ENCODE measurements around the gene DDR1. TPM values are rescaled to one million over a fixed set of nuclear protein-coding genes. Genes with fewer than 3 reads are reported as not detected.
A peak's percentile ranks its signal among the peaks of the same experiment; 100 is the strongest.

The DDR1 gene
- 10 to 100 TPM in 1 of 2 donors, 1 to 10 TPM in 1; 3.0 to 19.5 TPM for total RNA-seq

DNA sequence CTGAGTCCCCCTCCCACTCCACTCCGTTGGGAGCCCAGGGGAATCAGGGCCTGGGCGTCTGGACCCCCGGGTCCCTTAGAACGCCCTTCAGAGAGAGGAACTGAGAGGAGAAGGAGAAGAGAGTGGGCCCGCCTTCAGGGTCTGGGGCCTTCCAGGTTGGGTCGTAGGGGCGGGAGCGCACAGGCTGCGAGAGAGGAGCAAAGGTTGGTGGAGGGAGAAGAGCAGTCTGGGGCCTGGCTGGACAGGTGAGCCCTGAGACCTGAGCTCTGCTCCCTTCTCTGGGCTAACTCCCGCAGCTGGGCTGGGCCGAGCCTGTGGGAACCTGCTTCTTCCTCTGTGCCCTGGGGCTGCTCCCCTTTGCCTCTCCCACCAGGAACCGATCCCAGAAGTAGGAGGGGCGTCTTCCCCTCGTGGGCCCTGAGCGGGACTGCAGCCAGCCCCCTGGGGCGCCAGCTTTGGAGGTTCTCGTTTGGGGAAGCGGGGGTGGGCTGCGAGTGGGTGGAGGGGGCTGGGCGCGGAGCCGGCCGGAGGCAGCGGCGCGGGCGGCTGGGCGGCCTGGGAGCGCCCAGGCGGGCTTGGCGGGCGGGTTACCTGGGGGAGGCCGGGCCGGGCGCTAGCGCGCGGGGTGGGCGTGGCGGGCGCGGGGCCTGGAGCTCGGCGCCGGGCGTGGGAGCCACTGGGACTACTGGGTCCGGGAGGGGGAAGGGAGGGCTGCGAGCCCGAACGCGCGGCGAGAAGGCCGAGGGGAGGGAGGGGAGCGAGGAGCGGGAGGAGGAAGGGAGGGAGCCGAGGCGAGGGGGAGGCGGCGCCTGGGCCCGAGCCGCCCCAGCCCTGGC is at the start of gene DDR1:
DDR1 (plus strand) TSS at position 835 of the 836 bp plus-strand sequence. CDS start 4,211 bp downstream, outside the sequence.
- ATAC-seq (replicated peaks) = peak; percentile 66
- H3K4me1 Mint-ChIP-seq = peaks cover 36% of the 10 kb centered on the region
- H3K27me3 Mint-ChIP-seq = no peaks in the 10 kb centered on the region
- H3K27ac Mint-ChIP-seq = peak within 1 kb of the TSS; percentile 51
- H3K9me3 Mint-ChIP-seq = no peaks in the 10 kb centered on the region
- no peaks in the 10 kb centered on the region for H3K36me3 Mint-ChIP-seq (ENCODE audit: low read depth)
- H3K4me3 Mint-ChIP-seq = peak within 1 kb of the TSS; percentile 75

DNA sequence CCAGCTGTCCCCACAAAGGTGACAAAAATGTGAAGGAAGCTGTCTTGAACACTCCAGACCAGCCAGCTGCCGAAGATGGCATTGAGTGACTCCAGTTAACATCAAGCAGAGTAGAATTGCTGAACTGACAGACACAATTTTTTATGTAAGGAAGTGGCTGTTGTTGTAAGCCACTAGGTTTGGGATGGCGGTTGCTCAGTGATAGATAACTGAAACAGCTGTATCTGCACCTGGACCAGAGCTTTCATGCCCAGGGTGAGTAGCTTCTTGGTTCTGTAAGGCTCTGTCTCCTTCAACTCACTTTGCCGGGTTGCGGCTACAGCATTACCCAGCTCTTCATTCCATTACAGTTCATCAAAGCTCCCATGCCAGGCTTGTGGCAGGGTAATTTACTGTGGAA is 49.7 kb upstream of the DDR1 start:
- H3K27ac Mint-ChIP-seq = peak overlapping the region; percentile 56
- H3K27me3 Mint-ChIP-seq = no peaks in the 10 kb centered on the region
- ATAC-seq (replicated peaks) = peak; percentile 28
- H3K9me3 Mint-ChIP-seq = no peaks in the 10 kb centered on the region
- peak overlapping the region; percentile 9 for H3K4me3 Mint-ChIP-seq
- peaks cover 21% of the 10 kb centered on the region for H3K4me1 Mint-ChIP-seq
- peaks cover 11% of the 10 kb centered on the region for H3K36me3 Mint-ChIP-seq (ENCODE audit: low read depth)

GRCh38 chr6:30835576-30835975 is 48.7 kb upstream of the DDR1 start:
- Mint-ChIP-seq H3K4me1 (peaks cover 17% of the 10 kb centered on the region), H3K27me3 (no peaks in the 10 kb centered on the region), H3K27ac (peak overlapping the region; percentile 56), H3K36me3 (ENCODE audit: low read depth) (peaks cover 2% of the 10 kb centered on the region), H3K9me3 (no peaks in the 10 kb centered on the region), H3K4me3 (no peak overlapping the region)
- no peak for ATAC-seq (replicated peaks)

- H3K27ac Mint-ChIP-seq = no peak overlapping the region
- H3K27me3 Mint-ChIP-seq = no peaks in the 10 kb centered on the region
- no peaks in the 10 kb centered on the region for H3K9me3 Mint-ChIP-seq
- ATAC-seq (replicated peaks) = no peak
- no peak overlapping the region for H3K4me3 Mint-ChIP-seq
- no peaks in the 10 kb centered on the region for H3K36me3 Mint-ChIP-seq (ENCODE audit: low read depth)
- H3K4me1 Mint-ChIP-seq = peaks cover 11% of the 10 kb centered on the region
Observed at GRCh38 chr6:30836431-30836866, 47.9 kb upstream of the DDR1 start.

GRCh38 chr6:30836957-30837356 is 47.4 kb upstream of the DDR1 start:
- Mint-ChIP-seq H3K9me3 (no peaks in the 10 kb centered on the region), H3K4me3 (no peak overlapping the region), H3K27me3 (no peaks in the 10 kb centered on the region), H3K27ac (no peak overlapping the region), H3K36me3 (ENCODE audit: low read depth) (no peaks in the 10 kb centered on the region), H3K4me1 (peaks cover 6% of the 10 kb centered on the region)
- ATAC-seq (replicated peaks) = no peak

DNA sequence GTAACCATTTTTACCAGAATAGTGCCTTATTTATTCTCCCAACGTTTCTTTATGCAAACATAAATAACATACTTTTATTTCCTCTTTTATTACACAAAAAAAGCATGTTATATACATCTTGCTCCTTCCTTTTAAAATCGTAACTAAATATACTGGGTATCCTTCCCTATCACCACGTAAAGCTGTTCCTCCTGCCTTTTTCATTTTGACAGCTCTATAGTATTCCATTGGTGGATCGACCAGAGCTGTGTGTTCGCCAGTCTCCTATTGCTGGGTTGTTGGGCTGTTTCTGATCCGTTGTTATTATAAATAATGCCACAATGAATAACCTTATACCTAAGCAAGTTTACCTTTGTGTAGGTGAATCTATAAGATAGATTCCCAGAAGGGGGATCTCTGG is 46.9 kb upstream of the DDR1 start:
- Mint-ChIP-seq H3K36me3 (ENCODE audit: low read depth) (no peaks in the 10 kb centered on the region), H3K4me3 (no peak overlapping the region), H3K27ac (no peak overlapping the region), H3K9me3 (no peaks in the 10 kb centered on the region), H3K4me1 (peaks cover 6% of the 10 kb centered on the region), H3K27me3 (no peaks in the 10 kb centered on the region)
- no peak for ATAC-seq (replicated peaks)

DNA sequence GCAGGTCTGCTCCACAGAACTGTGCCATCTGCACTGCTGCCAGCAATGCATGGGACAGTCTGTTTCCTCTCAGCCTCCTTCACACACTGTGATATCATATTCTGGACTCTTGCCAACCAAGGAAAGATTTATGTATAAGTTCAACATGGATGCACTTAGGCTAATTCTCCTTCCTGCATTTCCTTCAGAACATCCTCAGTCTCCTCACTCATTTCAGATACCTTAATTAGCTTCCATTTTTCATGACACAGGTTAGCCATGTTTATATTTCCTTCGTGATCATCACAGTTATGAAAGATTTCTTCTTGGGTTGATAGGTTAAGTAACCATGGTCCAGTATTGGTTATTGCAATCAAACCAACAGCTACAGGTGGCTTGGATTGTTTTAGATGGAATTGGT is 46.4 kb upstream of the DDR1 start:
- Mint-ChIP-seq H3K4me1 (peaks cover 6% of the 10 kb centered on the region), H3K36me3 (ENCODE audit: low read depth) (no peaks in the 10 kb centered on the region), H3K4me3 (no peak overlapping the region), H3K27me3 (no peaks in the 10 kb centered on the region), H3K27ac (no peak overlapping the region), H3K9me3 (no peaks in the 10 kb centered on the region)
- no peak for ATAC-seq (replicated peaks)

DNA sequence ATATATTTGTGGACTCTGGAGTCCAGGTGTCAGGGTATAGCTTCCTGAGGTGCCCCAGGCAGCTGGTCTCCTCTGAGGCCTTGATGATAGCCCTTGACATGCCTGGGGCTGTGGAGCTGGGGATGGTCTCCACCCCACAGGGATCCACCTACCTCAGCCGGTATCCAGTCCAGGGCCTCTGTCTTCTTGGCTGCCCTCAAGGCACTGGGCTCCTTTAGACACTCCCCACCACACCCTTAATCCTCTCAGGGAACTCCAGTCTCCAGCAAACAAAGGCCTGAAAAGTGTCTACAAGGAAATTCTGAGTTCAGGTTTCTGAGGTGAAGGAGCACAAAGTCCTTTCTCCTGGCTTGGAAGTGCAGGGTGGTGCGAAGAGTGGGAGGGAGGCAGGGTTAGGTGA is 44.6 kb upstream of the DDR1 start:
- Mint-ChIP-seq H3K4me1 (peaks cover 16% of the 10 kb centered on the region), H3K9me3 (no peaks in the 10 kb centered on the region), H3K27me3 (peaks cover 4% of the 10 kb centered on the region), H3K36me3 (ENCODE audit: low read depth) (no peaks in the 10 kb centered on the region), H3K27ac (no peak overlapping the region), H3K4me3 (no peak overlapping the region)
- no peak for ATAC-seq (replicated peaks)

DNA sequence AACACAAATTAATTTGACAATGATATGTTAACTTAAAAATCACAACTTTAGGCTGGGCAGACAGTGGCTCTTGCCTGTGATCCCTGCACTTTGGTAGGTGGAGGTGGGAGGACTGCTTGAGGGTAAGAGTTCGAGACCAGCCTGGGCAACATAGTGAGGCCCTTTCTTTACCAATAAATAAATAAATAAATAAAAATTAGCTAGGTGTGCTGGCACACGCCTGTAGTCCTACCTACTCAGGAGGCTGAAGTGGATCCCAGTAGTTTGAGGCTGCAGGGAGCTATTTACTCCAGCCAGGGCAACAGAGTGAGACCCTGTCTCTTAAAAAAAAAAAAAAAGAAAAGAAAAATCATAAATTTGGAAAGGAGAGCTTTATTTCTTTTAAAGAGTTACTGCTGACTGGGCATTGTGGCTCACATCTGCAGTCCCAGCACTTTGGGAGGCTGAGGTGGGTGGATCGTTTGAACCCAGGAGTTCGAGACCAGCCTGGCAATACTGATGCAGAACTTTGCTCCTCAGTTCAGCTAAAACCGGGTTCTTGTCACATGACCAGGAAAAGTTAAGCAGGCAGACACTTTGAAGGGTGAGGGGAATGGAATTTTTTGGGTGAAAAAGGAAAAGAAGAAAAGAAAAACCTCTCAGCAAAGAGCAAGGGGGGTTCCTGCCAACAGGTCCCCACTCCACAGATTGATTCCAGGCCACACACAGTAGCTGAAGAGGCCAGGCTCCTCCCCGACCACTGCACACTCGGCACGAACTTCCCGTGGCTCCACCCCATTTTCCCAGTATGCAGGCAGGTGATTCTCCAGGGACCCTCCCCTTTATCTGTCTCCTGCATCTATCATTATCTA is 44.0 kb upstream of the DDR1 start:
- no peaks in the 10 kb centered on the region for H3K9me3 Mint-ChIP-seq
- no peak overlapping the region for H3K4me3 Mint-ChIP-seq
- peaks cover 11% of the 10 kb centered on the region for H3K4me1 Mint-ChIP-seq
- H3K36me3 Mint-ChIP-seq (ENCODE audit: low read depth) = no peaks in the 10 kb centered on the region
- H3K27me3 Mint-ChIP-seq = peaks cover 4% of the 10 kb centered on the region
- no peak overlapping the region for H3K27ac Mint-ChIP-seq
- no peak for ATAC-seq (replicated peaks)

DNA sequence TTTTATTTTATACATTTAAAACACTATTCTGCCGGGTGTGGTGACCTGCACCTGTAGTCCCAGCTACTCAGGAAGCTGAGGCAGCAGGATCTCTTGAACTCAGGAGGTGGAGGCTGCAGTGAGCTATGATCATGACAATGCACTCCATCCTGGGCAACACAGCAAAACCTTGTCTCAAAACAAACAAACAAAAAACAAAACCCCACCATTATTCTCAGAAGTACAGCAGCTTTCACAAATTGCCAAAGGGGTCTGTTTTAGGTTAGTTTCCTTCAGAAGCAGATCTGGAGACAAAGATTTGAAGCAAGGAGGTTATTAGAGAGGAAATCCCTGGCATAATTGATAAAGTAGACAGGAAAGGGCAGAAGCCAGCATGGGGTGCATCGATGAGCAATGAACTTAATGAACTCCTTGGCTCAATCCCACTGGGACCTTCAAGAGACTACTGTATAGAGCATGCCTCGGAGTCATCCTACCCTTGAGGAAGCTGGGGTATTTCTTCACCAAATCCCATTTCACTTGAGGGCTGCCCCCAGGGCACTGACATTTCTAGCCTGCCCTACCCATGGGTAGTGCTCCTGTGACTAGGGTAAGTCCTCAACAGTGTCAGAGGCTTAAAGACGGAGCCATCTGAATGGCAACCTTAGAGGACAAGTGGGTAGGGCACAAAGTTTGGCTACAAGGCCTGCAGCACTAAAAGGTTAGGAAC is 43.2 kb upstream of the DDR1 start:
- peaks cover 4% of the 10 kb centered on the region for H3K27me3 Mint-ChIP-seq
- no peaks in the 10 kb centered on the region for H3K9me3 Mint-ChIP-seq
- no peak for ATAC-seq (replicated peaks)
- no peak overlapping the region for H3K27ac Mint-ChIP-seq
- H3K4me3 Mint-ChIP-seq = no peak overlapping the region
- H3K36me3 Mint-ChIP-seq (ENCODE audit: low read depth) = no peaks in the 10 kb centered on the region
- H3K4me1 Mint-ChIP-seq = peaks cover 11% of the 10 kb centered on the region

DNA sequence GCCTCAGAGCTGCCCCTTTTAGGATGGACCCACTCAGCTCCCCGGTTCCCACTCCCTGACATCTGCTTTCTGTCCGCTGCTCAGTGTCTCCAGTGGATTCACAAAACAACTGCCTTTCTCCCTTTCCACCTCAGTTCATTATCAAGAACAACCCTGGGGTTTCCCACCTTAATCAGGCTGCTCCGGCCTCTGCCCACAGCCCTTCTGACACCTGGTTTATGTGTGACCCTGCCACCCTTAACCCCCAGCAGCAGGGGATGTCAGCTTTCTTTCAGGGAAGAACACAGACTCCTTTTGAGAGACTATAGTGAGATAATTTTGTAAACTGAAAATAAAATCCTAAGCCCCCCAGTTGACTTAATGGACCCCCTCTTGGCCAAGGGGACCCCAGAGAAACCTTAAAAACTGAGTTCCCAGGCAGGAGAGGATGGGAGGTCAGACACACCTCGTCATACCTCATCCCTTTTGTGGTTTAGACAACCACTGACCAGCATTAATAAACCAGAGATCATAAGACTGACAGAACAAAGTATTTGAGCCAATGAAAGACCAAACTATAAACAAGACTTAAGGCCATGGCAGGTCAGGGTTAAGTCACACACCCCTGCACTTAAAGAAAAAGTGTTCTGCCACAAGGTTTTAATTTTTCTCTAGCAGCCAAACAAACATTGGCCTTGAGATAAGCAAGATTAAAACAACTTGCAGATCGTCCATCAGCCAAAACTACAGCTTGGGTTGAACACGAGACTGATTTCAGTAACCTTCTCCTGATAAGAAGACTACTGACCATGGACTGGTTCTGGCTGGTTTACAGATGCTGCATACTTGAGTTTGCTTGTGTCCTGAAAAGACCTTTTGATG is 42.4 kb upstream of the DDR1 start:
- H3K36me3 Mint-ChIP-seq (ENCODE audit: low read depth) = no peaks in the 10 kb centered on the region
- peaks cover 11% of the 10 kb centered on the region for H3K4me1 Mint-ChIP-seq
- no peak overlapping the region for H3K4me3 Mint-ChIP-seq
- no peak for ATAC-seq (replicated peaks)
- H3K9me3 Mint-ChIP-seq = no peaks in the 10 kb centered on the region
- H3K27ac Mint-ChIP-seq = no peak overlapping the region
- peaks cover 4% of the 10 kb centered on the region for H3K27me3 Mint-ChIP-seq

- Mint-ChIP-seq H3K4me3 (peak overlapping the region; percentile 46), H3K27me3 (peaks cover 4% of the 10 kb centered on the region), H3K36me3 (ENCODE audit: low read depth) (no peaks in the 10 kb centered on the region), H3K9me3 (no peaks in the 10 kb centered on the region), H3K27ac (peak overlapping the region; percentile 80), H3K4me1 (peaks cover 11% of the 10 kb centered on the region)
- ATAC-seq (replicated peaks) = peak; percentile 52
Observed at GRCh38 chr6:30842754-30843610, 41.3 kb upstream of the DDR1 start.

GRCh38 chr6:30843611-30843998 is 40.7 kb upstream of the DDR1 start:
- Mint-ChIP-seq H3K4me3 (peak overlapping the region; percentile 46), H3K9me3 (no peaks in the 10 kb centered on the region), H3K36me3 (ENCODE audit: low read depth) (no peaks in the 10 kb centered on the region), H3K27ac (peak overlapping the region; percentile 80), H3K4me1 (peaks cover 11% of the 10 kb centered on the region), H3K27me3 (peaks cover 4% of the 10 kb centered on the region)
- no peak for ATAC-seq (replicated peaks)
